ENCODE measurements around the gene MSLN. TPM values are rescaled to one million over a fixed set of nuclear protein-coding genes. Genes with fewer than 3 reads are reported as not detected.

MSLN gene
- total RNA-seq, 4 donors from 2014 or later = 4.6 to 30.8 (median 15.7) TPM

- DNase-seq = no peak
- peaks cover 0 to 36% of the 10 kb centered on the region in 2 donors for H3K27me3 ChIP-seq
- H3K4me3 ChIP-seq = no peak overlapping the region
- TF ChIP-seq CTCF (IDR thresholded peaks at IDR 0.05) (no peak), POLR2A (IDR thresholded peaks at IDR 0.05) (no peak)
- H3K9me3 ChIP-seq = no peaks in the 10 kb centered on the region
- peaks cover 0 to 4% of the 10 kb centered on the region in 2 donors for H3K4me1 ChIP-seq
- H3K36me3 ChIP-seq = no peaks in the 10 kb centered on the region
- H3K27ac ChIP-seq = no peak overlapping the region
- intact Hi-C loops (cut with DNase I; ENCODE audit: low total_unique reads) = no loop called here
Measured at GRCh38 chr16:817001-817906, 56.7 kb downstream of the MSLN start.

DNA sequence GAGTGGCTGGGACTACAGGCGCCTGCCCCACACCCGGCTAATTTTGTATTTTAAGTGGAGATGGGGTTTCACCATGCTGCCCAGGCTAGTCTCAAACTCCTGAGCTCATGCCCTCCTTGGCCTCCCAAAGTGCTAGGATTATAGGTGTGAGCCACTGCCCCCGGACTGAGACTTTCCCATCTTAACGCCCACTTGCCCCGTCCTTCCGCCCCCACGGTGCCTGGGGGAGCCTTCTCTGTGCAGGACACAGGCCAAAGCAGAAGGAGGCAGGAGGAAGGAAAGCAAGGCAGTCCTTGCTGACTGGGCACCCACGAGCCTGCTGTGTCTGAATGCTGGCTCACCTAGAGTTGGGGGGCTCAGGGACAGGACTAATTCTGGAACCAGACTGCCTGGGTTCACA lies 57.6 kb downstream of the MSLN start:
- TF ChIP-seq POLR2A (IDR thresholded peaks at IDR 0.05) = no peak
- TF ChIP-seq CTCF (IDR thresholded peaks at IDR 0.05) = no peak
- no peak for DNase-seq
- H3K9me3 ChIP-seq = no peaks in the 10 kb centered on the region
- H3K27me3 ChIP-seq = peaks cover 0 to 34% of the 10 kb centered on the region in 2 donors
- H3K36me3 ChIP-seq = no peaks in the 10 kb centered on the region
- no peak overlapping the region for H3K4me3 ChIP-seq
- no peak overlapping the region for H3K27ac ChIP-seq
- intact Hi-C loops (cut with DNase I; ENCODE audit: low total_unique reads) = no loop called here
- H3K4me1 ChIP-seq = peaks cover 0 to 4% of the 10 kb centered on the region in 2 donors

MicroRNAs encoded within 50 kb of the gene (microRNA counts, 767-probe panel; counts per million panel counts)
- microRNA hsa-miR-662 = 0 to 394 counts per million in 2 donors

Small RNAs within 50 kb of the gene (microRNA-seq; reads per million reads assigned to microRNA genes)
- not detected for gene MIR662 (ENCODE audit: borderline microRNAs expressed, borderline replicate concordance)

Small RNAs within 50 kb of the gene (small RNA-seq; reads per million reads assigned to genes)
- not detected for gene MIR662

Other genes with a start within 250 kb of the MSLN start
- gene CAPN15, start 233.0 kb upstream of the MSLN start, total RNA-seq = 10 to 100 TPM in 3 of 4 donors, 1 to 10 TPM in 1; 7.9 to 37.3 (median 19.3) TPM
- not detected for gene PRR35, start 200.3 kb upstream of the MSLN start, total RNA-seq
- 1 to 10 TPM; 1.2 to 7.5 (median 1.5) TPM for gene NHLRC4, start 193.7 kb upstream of the MSLN start, total RNA-seq
- 10 to 100 TPM in 3 of 4 donors, 1 to 10 TPM in 1; 10.0 to 56.9 (median 30.7) TPM for gene PIGQ, start 190.8 kb upstream of the MSLN start, total RNA-seq
- 10 to 100 TPM in 2 of 4 donors, 1 to 10 TPM in 1, under 1 TPM in 1; 0.59 to 25.4 (median 14.3) TPM for gene RAB40C, start 170.7 kb upstream of the MSLN start, total RNA-seq
- 1 to 10 TPM in 1 of 4 donors, under 1 TPM in 2, not detected in 1; 0.26 to 1.4 (median 0.76) TPM for gene WFIKKN1, start 129.7 kb upstream of the MSLN start, total RNA-seq
- 100 to 1,000 TPM in 2 of 4 donors, 10 to 100 TPM in 2; 29.5 to 171 (median 97.1) TPM for gene METTL26, start 124.4 kb upstream of the MSLN start, total RNA-seq
- 10 to 100 TPM in 2 of 4 donors, 1 to 10 TPM in 2; 2.6 to 62.0 (median 17.0) TPM for gene MCRIP2, start 118.9 kb upstream of the MSLN start, total RNA-seq
- 10 to 100 TPM; 18.2 to 79.3 (median 46.9) TPM for gene WDR90, start 111.4 kb upstream of the MSLN start, total RNA-seq
- gene RHOT2, start 92.6 kb upstream of the MSLN start, total RNA-seq = 10 to 100 TPM; 29.1 to 99.7 (median 71.7) TPM
- gene RHBDL1, start 85.1 kb upstream of the MSLN start, total RNA-seq = 1 to 10 TPM in 2 of 4 donors, not detected in 2; 1.5 to 2.0 TPM
- 100 to 1,000 TPM in 2 of 4 donors, 10 to 100 TPM in 2; 62.7 to 212 (median 93.3) TPM for gene STUB1, start 80.3 kb upstream of the MSLN start, total RNA-seq
- gene JMJD8, start 76.4 kb upstream of the MSLN start, total RNA-seq = 100 to 1,000 TPM in 1 of 4 donors, 10 to 100 TPM in 3; 45.6 to 111 (median 57.4) TPM
- gene WDR24, start 70.3 kb upstream of the MSLN start, total RNA-seq = 10 to 100 TPM in 1 of 4 donors, 1 to 10 TPM in 3; 2.3 to 12.0 (median 4.2) TPM
- under 1 TPM in 2 of 4 donors, not detected in 2; 0.21 to 0.37 TPM for gene FBXL16, start 54.9 kb upstream of the MSLN start, total RNA-seq
- gene METRN, start 45.6 kb upstream of the MSLN start, total RNA-seq = 10 to 100 TPM; 19.1 to 76.5 (median 26.7) TPM
- 10 to 100 TPM in 3 of 4 donors, 1 to 10 TPM in 1; 6.2 to 21.1 (median 19.1) TPM for gene ANTKMT, start 39.6 kb upstream of the MSLN start, total RNA-seq
- gene CCDC78, start 34.3 kb upstream of the MSLN start, total RNA-seq = 1 to 10 TPM in 3 of 4 donors, not detected in 1; 1.3 to 5.3 (median 2.3) TPM
- gene HAGHL, start 33.6 kb upstream of the MSLN start, total RNA-seq = 1 to 10 TPM in 2 of 4 donors, not detected in 2; 1.0 to 3.4 TPM
- 10 to 100 TPM; 14.1 to 43.3 (median 25.0) TPM for gene CIAO3, start 19.7 kb upstream of the MSLN start, total RNA-seq
- 10 to 100 TPM in 3 of 4 donors, 1 to 10 TPM in 1; 5.9 to 80.0 (median 16.7) TPM for gene RPUSD1, start 27.6 kb downstream of the MSLN start, total RNA-seq
- 100 to 1,000 TPM in 1 of 4 donors, 10 to 100 TPM in 2, under 1 TPM in 1; under 0.01 to 895 (median 31.1) TPM for gene CHTF18, start 27.9 kb downstream of the MSLN start, total RNA-seq
- gene GNG13, start 40.0 kb downstream of the MSLN start, total RNA-seq = not detected
- 10 to 100 TPM; 21.8 to 47.9 (median 36.0) TPM for gene LMF1, start 210.2 kb downstream of the MSLN start, total RNA-seq
- 1 to 10 TPM in 2 of 4 donors, under 1 TPM in 1, not detected in 1; under 0.01 to 6.4 (median 1.1) TPM for gene SOX8, start 221.0 kb downstream of the MSLN start, total RNA-seq

Data from uterus (tissue), 4 donors.